Endothelial cell of umbilical vein (primary cell): ENCODE results near the gene APBA3. TPM values are rescaled to one million over a fixed set of nuclear protein-coding genes. Genes with fewer than 3 reads are reported as not detected.

ENCODE experiments used
- BruUV-seq: library from RNA; stranded (reverse); fragments of 400-500 nt; replicated peaks from 2 replicates; lab custom pipeline; 2021; lab: Mats Ljungman, UMichigan
- CTCF ChIA-PET: fragments of 300-600, 350-600 bp; sonication (Branson Sonifier 250); formaldehyde crosslinking; loops from one replicate; lab custom pipeline; 2021; ENCODE audit warnings: antibody characterized with exemption, inconsistent platforms; lab: Charles Lee
- POLR2A ChIA-PET: fragments of 300-600, 350-600 bp; sonication (Branson Sonifier 250); formaldehyde crosslinking; loops from one replicate; lab custom pipeline; 2021; ENCODE audit warnings: antibody characterized with exemption, inconsistent platforms; lab: Charles Lee
- DNase-seq: peaks from one replicate; pipeline ENCODE4 v3.0.0-alpha.2; 2011; ENCODE audit warnings: low read depth, low spot score
- FAIRE-seq: peaks from 2 replicates; lab custom pipeline; 2011; peaks lifted over from hg19 to GRCh38; lab: Jason Lieb, UNC
- H2AFZ ChIP-seq: 2 replicates; pipeline ENCODE4 v1.6.0; 2012; ENCODE audit warnings: low read depth, low read length, control low read depth, inconsistent platforms
- H3K27ac ChIP-seq: 2 replicates; pipeline ENCODE4 v1.5.1; 2011; ENCODE audit warnings: low read depth, mild to moderate bottlenecking, control low read depth, low read length, moderate library complexity; ENCODE audit not compliant: insufficient read depth
- H3K27me3 ChIP-seq, 2 experiments: 2 replicates each; pipeline versions ENCODE4 v1.6.0 to v1.6.1; 2011; ENCODE audit warnings: low read length in 2 of 2, mixed read lengths in 1 of 2; ENCODE audit not compliant: control insufficient read depth in 2 of 2, insufficient read depth in 2 of 2
- H3K36me3 ChIP-seq, 2 experiments: 2 replicates in 1 of 2; 3 replicates in 1 of 2; pipeline ENCODE4 v1.5.1; 2011; ENCODE audit warnings: low read length in 2 of 2, mild to moderate bottlenecking in 1 of 2, moderate library complexity in 1 of 2; ENCODE audit not compliant: control insufficient read depth in 2 of 2, insufficient read depth in 2 of 2; ENCODE audit errors: extremely low read depth in 1 of 2
- H3K4me1 ChIP-seq: 3 replicates; pipeline ENCODE4 v1.5.1; 2011; ENCODE audit warnings: mild to moderate bottlenecking, low read length; ENCODE audit not compliant: control insufficient read depth, insufficient read depth; ENCODE audit errors: extremely low read depth
- H3K4me2 ChIP-seq: 2 replicates; pipeline ENCODE4 v1.6.1; 2011; ENCODE audit warnings: low read length, control low read depth, mixed read lengths; ENCODE audit not compliant: insufficient read depth
- H3K4me3 ChIP-seq, 3 experiments: fragments of 200-600 bp in 1 of 3; sonication (generic), shearing (Covaris generic) in 1 of 3; replicated peaks in 1 of 3; 2 replicates each; pipeline ENCODE4 v1.5.1; 2011 to 2016; ENCODE audit warnings: control low read depth in 3 of 3, low read length in 3 of 3, mild to moderate bottlenecking in 2 of 3, inconsistent platforms in 1 of 3, low read depth in 1 of 3, moderate library complexity in 1 of 3; ENCODE audit not compliant: insufficient read depth in 1 of 3
- H3K79me2 ChIP-seq: 2 replicates; pipeline ENCODE4 v1.6.0; 2012; ENCODE audit warnings: low read length, inconsistent platforms; ENCODE audit not compliant: control insufficient read depth, insufficient read depth
- H3K9ac ChIP-seq: replicated peaks from 2 replicates; pipeline ENCODE3; 2011; ENCODE audit warnings: low read length, control low read depth; ENCODE audit not compliant: insufficient read depth; ENCODE audit errors: extremely low read depth
- H3K9me1 ChIP-seq: replicated peaks from 3 replicates; pipeline ENCODE4 v1.6.0; 2011; ENCODE audit warnings: mild to moderate bottlenecking, low read length; ENCODE audit not compliant: control insufficient read depth, insufficient read depth; ENCODE audit errors: extremely low read depth
- H3K9me3 ChIP-seq: replicated peaks from 2 replicates; pipeline ENCODE4 v1.5.1; 2012; ENCODE audit warnings: low read length, inconsistent platforms; ENCODE audit not compliant: control insufficient read depth, insufficient read depth
- H4K20me1 ChIP-seq: replicated peaks from 2 replicates; pipeline ENCODE3; 2011; ENCODE audit warnings: mild to moderate bottlenecking, low read length; ENCODE audit not compliant: control insufficient read depth, insufficient read depth; ENCODE audit errors: extremely low read depth
- CTCF ChIP-seq, 2 donors: IDR thresholded peaks; 1 replicate in 1 of 2; 2 replicates in 1 of 2; pipeline ENCODE4 v1.5.1; 2011; ENCODE audit warnings: low read length in 2 of 2, mild to moderate bottlenecking in 2 of 2, moderate library complexity in 2 of 2, control low read depth in 1 of 2, inconsistent platforms in 1 of 2, low read depth in 1 of 2; ENCODE audit not compliant: insufficient read depth in 1 of 2; ENCODE audit errors: extremely low read depth in 1 of 2
- EZH2 ChIP-seq: IDR thresholded peaks from 2 replicates; pipeline ENCODE4 v1.6.1; 2012; ENCODE audit warnings: borderline replicate concordance, low read depth, mild to moderate bottlenecking, moderate library complexity, low read length, inconsistent platforms; ENCODE audit not compliant: severe bottlenecking
- FOS ChIP-seq: IDR thresholded peaks from 2 replicates; pipeline ENCODE4 v1.6.1; 2011; ENCODE audit warnings: mild to moderate bottlenecking, low read length, moderate library complexity, borderline replicate concordance; ENCODE audit not compliant: insufficient read depth
- GATA2 ChIP-seq: IDR thresholded peaks from 2 replicates; pipeline ENCODE4 v1.7.0; 2011; ENCODE audit warnings: low read depth, mild to moderate bottlenecking, moderate library complexity, mixed read lengths, low read length; ENCODE audit not compliant: insufficient read length, insufficient read depth
- JUN ChIP-seq: IDR thresholded peaks from 2 replicates; pipeline ENCODE4 v1.6.1; 2011; ENCODE audit warnings: borderline replicate concordance, low read depth; ENCODE audit not compliant: insufficient read length, insufficient read depth
- MYC ChIP-seq: IDR thresholded peaks from one replicate; pipeline ENCODE4 v1.6.1; 2011; ENCODE audit warnings: mild to moderate bottlenecking, low read depth, low read length
- POLR2A ChIP-seq: IDR thresholded peaks from 2 replicates; pipeline ENCODE4 v1.6.1; 2012; ENCODE audit warnings: low read depth, mild to moderate bottlenecking, control low read depth, low read length
- POLR2AphosphoS5 ChIP-seq: IDR thresholded peaks from 2 replicates; pipeline ENCODE4 v1.6.1; 2012; ENCODE audit warnings: low read depth, mild to moderate bottlenecking, control low read depth, low read length, moderate library complexity; ENCODE audit not compliant: insufficient read depth
- dilution Hi-C: fragments of 300-500 bp; cut with MboI; formaldehyde crosslinking; loops from one replicate; pipeline ENCODE4 v1.15.0; 2019; ENCODE audit warnings: low sequenced_read_pairs; ENCODE audit not compliant: extremely low pct_ligation_motif_present
- intact Hi-C: fragments of 100-400 bp; cut with micrococcal nuclease; formaldehyde crosslinking; loops from one replicate; pipeline ENCODE4 v1.10.0; 2022
- polyA plus RNA-seq, 4 experiments: library from polyadenylated mRNA; depleted of rRNA in 3 of 4; stranded (reverse) in 3 of 4; unstranded in 1 of 4; fragments of >200 nt; gene quantifications; 2 replicates each; pipeline versions ENCODE4 v1.2.1 to v1.2.3, GENCODE V29; 2011 to 2012; ENCODE audit warnings: missing spikeins in 1 of 4
- total RNA-seq: library from RNA; stranded (reverse); gene quantifications from 2 replicates; pipeline ENCODE4 v1.2.3, GENCODE V29; 2021
- TF ChIP-seq, protein P1 (sequence below): IDR thresholded peaks from 2 replicates; pipeline ENCODE4 v1.6.1; 2011; ENCODE audit not compliant: insufficient read depth, insufficient read length

Gene APBA3
- total and polyA plus RNA-seq, 2 donors (not counting 3 experiments of a cell fraction or from before 2014, with no cell fraction given), result 23.4 to 25.1 TPM

DNA sequence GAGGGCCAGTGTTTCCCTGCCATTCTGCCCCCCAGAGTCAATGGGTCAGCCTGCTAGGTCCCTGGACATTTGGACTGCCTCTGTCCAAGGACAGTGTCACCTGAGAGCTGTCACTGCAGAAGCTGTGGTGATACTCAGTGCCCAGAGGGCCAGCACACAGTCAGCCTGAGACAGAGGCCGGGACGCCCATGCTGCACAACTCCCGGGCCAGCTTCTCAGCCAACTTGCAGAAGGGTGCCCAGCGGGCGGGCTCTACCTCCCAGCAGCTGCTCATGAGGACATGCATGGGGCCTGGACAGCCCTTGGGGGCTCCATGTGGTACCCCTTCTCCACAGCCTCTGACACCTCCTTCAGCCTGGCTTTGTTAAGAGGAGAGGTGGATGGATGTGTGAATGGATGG is 14.3 kb upstream of the APBA3 start:
- DNase-seq, result no peak
- H3K4me2 ChIP-seq, result no peak overlapping the region
- no peak for FAIRE-seq
- no peaks in the 10 kb centered on the region for H3K36me3 ChIP-seq
- no peak for TF ChIP-seq POLR2A
- TF ChIP-seq FOS, result no peak
- TF ChIP-seq POLR2AphosphoS5, result no peak
- TF ChIP-seq, protein P1, sequence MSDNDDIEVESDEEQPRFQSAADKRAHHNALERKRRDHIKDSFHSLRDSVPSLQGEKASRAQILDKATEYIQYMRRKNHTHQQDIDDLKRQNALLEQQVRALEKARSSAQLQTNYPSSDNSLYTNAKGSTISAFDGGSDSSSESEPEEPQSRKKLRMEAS, result no peak
- TF ChIP-seq CTCF (IDR thresholded peaks at IDR 0.05; ENCODE audit: extremely low read depth in 1 of 2, insufficient read depth in 1 of 2, low read depth in 1 of 2, low read length in 2 of 2), result no peak
- no peak for TF ChIP-seq JUN
- no peak for TF ChIP-seq MYC
- TF ChIP-seq EZH2, result no peak
- no peak for TF ChIP-seq GATA2
- no peak overlapping the region for H2AFZ ChIP-seq
- dilution Hi-C loops (no loop called here), intact Hi-C loops (no loop called here)
- no peaks in the 10 kb centered on the region for H3K9me3 ChIP-seq
- ChIA-PET CTCF (no interaction called here), POLR2A (no interaction called here)
- no TSS peak for BruUV-seq
- no peaks in the 10 kb centered on the region for H4K20me1 ChIP-seq
- H3K9ac ChIP-seq, result no peak overlapping the region
- no peak overlapping the region for H3K4me3 ChIP-seq
- no peaks in the 10 kb centered on the region for H3K9me1 ChIP-seq
- no peaks in the 10 kb centered on the region for H3K79me2 ChIP-seq
- no peak overlapping the region for H3K27ac ChIP-seq
- no peaks in the 10 kb centered on the region for H3K4me1 ChIP-seq
- no peaks in the 10 kb centered on the region for H3K27me3 ChIP-seq
